Measurements from ENCODE around the gene FAM53C.
"Not testable (repeated sequence)": the region's sequence is repeated elsewhere in the genome, so short reads cannot be mapped to it uniquely, and the experiment has no call there.

FAM53C gene

GRCh38 chr5:138337685-138338410 is at the start of gene FAM53C:
Gene FAM53C, plus strand, starts transcription at chr5:138338266. Its CDS starts 3,070 bp downstream, at chr5:138341336.
- Histone ChIP-seq H3K4me1 (ENCODE audit: control insufficient read depth, insufficient read depth, low read length) (peaks cover 18% of the 10 kb centered on the region), H3K4me3 (ENCODE audit: low read length in 2 of 2) (peak within 1 kb of the TSS; percentile 94 to 97), H3K27ac (ENCODE audit: low read length) (peak within 1 kb of the TSS; percentile 99), H3K9me3 (ENCODE audit: control insufficient read depth in 2 of 2, low read length in 2 of 2) (no peaks in the 10 kb centered on the region), H3K36me3 (ENCODE audit: control insufficient read depth in 2 of 2, insufficient read depth in 2 of 2, low read length in 2 of 2) (peaks cover 5 to 8% of the 10 kb centered on the region in 2 donors), H3K27me3 (ENCODE audit: control insufficient read depth in 1 of 2, insufficient read depth in 2 of 2, low read length in 2 of 2) (no peaks in the 10 kb centered on the region), H3K9ac (ENCODE audit: low read length in 2 of 2) (peak within 1 kb of the TSS; percentile 95 to 98)

- Histone ChIP-seq H3K9me3 (ENCODE audit: control insufficient read depth in 2 of 2, low read length in 2 of 2) (no peaks in the 10 kb centered on the region), H3K4me3 (ENCODE audit: low read length in 2 of 2) (no peak overlapping the region), H3K4me1 (ENCODE audit: control insufficient read depth, insufficient read depth, low read length) (no peaks in the 10 kb centered on the region), H3K9ac (ENCODE audit: low read length in 2 of 2) (no peak overlapping the region), H3K36me3 (ENCODE audit: control insufficient read depth in 2 of 2, insufficient read depth in 2 of 2, low read length in 2 of 2) (no peaks in the 10 kb centered on the region), H3K27me3 (ENCODE audit: control insufficient read depth in 1 of 2, insufficient read depth in 2 of 2, low read length in 2 of 2) (no peaks in the 10 kb centered on the region), H3K27ac (ENCODE audit: low read length) (no peak overlapping the region)
These were observed 48.8 kb upstream of the FAM53C start for GRCh38 chr5:138289296-138289695.

DNA sequence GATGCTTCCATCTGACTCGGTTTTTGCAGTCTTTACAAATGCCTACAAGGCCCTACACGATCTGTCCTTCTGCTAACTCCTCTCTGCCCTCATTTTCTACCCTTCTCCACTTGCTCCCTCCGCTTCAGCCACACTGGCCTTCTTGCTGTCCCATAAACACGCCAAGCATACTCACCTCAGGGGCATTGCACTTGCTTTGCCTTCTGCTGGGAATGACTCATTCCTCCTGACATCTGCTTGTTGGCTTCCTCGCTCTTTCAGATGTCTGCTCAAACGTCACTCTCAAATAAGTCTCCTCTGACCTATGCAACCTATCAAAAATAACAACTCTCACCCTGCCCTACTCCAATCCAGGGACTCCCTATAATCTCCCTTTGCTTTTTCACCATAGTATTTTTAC is 34.7 kb upstream of the FAM53C start:
- no peaks in the 10 kb centered on the region for H3K4me1 ChIP-seq (ENCODE audit: control insufficient read depth, insufficient read depth, low read length)
- no peak overlapping the region for H3K27ac ChIP-seq (ENCODE audit: low read length)
- no peak overlapping the region for H3K9ac ChIP-seq (ENCODE audit: low read length in 2 of 2)
- no peaks in the 10 kb centered on the region for H3K9me3 ChIP-seq (ENCODE audit: control insufficient read depth in 2 of 2, low read length in 2 of 2)
- H3K36me3 ChIP-seq (ENCODE audit: control insufficient read depth in 2 of 2, insufficient read depth in 2 of 2, low read length in 2 of 2): no peaks in the 10 kb centered on the region
- H3K4me3 ChIP-seq (ENCODE audit: low read length in 2 of 2): no peak overlapping the region
- no peaks in the 10 kb centered on the region for H3K27me3 ChIP-seq (ENCODE audit: control insufficient read depth in 1 of 2, insufficient read depth in 2 of 2, low read length in 2 of 2)

- H3K4me1 ChIP-seq (ENCODE audit: control insufficient read depth, insufficient read depth, low read length): no peaks in the 10 kb centered on the region
- H3K27me3 ChIP-seq (ENCODE audit: control insufficient read depth in 1 of 2, insufficient read depth in 2 of 2, low read length in 2 of 2): no peaks in the 10 kb centered on the region
- no peaks in the 10 kb centered on the region for H3K36me3 ChIP-seq (ENCODE audit: control insufficient read depth in 2 of 2, insufficient read depth in 2 of 2, low read length in 2 of 2)
- H3K27ac ChIP-seq (ENCODE audit: low read length): no peak overlapping the region
- H3K4me3 ChIP-seq (ENCODE audit: low read length in 2 of 2): no peak overlapping the region
- H3K9ac ChIP-seq (ENCODE audit: low read length in 2 of 2): no peak overlapping the region
- no peaks in the 10 kb centered on the region for H3K9me3 ChIP-seq (ENCODE audit: control insufficient read depth in 2 of 2, low read length in 2 of 2)
These were observed 32.3 kb upstream of the FAM53C start for GRCh38 chr5:138305797-138306196.

DNA sequence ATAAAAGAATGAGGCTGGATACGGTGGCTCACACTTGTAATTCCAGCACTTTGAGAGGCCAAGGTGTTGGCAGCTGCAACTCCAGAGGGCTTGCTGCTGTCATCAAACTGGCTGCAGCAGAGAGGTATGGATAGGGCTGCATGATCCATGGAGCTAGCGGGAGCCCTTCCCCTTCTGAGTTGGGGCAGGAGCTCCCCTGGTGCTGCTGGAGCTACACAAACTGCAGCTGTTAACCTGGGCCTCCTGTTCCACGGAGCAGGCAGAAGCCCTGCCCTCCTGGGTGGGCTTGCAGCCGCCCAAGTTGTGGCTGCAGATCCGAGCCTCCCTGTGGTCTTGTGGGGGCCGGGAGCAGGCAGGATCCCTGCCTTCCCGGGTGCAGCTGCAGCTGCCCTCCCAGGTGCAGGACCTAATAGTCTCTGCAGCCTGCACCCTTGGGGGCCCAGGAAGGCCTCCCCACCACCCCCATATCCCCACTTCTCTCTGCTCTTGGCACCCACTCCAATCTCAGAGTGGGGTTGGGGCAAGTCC is 22.3 kb upstream of the FAM53C start:
- Histone ChIP-seq H3K36me3 (ENCODE audit: control insufficient read depth in 2 of 2, insufficient read depth in 2 of 2, low read length in 2 of 2) (no peaks in the 10 kb centered on the region), H3K9me3 (ENCODE audit: control insufficient read depth in 2 of 2, low read length in 2 of 2) (no peaks in the 10 kb centered on the region), H3K4me1 (ENCODE audit: control insufficient read depth, insufficient read depth, low read length) (no peaks in the 10 kb centered on the region), H3K27me3 (ENCODE audit: control insufficient read depth in 1 of 2, insufficient read depth in 2 of 2, low read length in 2 of 2) (no peaks in the 10 kb centered on the region), H3K4me3 (ENCODE audit: low read length in 2 of 2) (no peak overlapping the region), H3K9ac (ENCODE audit: low read length in 2 of 2) (no peak overlapping the region), H3K27ac (ENCODE audit: low read length) (no peak overlapping the region)

DNA sequence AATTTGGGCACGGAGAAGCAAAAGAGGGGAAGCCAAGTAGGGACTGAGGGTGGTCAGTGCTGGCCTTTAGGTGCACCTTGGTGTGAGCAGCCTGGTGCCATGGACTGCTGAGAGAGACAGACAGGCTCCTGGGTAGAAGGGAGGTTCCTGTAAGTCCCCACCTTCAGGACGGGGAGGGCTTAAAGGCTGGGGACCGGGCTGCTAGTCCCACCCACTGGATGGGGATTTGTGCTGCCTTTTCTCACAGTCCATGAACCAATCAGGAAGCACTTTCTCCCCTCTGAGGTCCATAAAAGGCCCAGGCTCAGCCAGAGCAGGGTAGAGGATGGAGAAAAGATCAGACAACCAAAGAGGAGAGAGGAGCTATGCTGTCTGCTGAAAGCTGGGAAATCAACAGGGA is 21.7 kb upstream of the FAM53C start:
- Histone ChIP-seq H3K27ac (ENCODE audit: low read length) (no peak overlapping the region), H3K27me3 (ENCODE audit: control insufficient read depth in 1 of 2, insufficient read depth in 2 of 2, low read length in 2 of 2) (no peaks in the 10 kb centered on the region), H3K9me3 (ENCODE audit: control insufficient read depth in 2 of 2, low read length in 2 of 2) (no peaks in the 10 kb centered on the region), H3K9ac (ENCODE audit: low read length in 2 of 2) (no peak overlapping the region), H3K4me1 (ENCODE audit: control insufficient read depth, insufficient read depth, low read length) (no peaks in the 10 kb centered on the region), H3K4me3 (ENCODE audit: low read length in 2 of 2) (no peak overlapping the region), H3K36me3 (ENCODE audit: control insufficient read depth in 2 of 2, insufficient read depth in 2 of 2, low read length in 2 of 2) (no peaks in the 10 kb centered on the region)

DNA sequence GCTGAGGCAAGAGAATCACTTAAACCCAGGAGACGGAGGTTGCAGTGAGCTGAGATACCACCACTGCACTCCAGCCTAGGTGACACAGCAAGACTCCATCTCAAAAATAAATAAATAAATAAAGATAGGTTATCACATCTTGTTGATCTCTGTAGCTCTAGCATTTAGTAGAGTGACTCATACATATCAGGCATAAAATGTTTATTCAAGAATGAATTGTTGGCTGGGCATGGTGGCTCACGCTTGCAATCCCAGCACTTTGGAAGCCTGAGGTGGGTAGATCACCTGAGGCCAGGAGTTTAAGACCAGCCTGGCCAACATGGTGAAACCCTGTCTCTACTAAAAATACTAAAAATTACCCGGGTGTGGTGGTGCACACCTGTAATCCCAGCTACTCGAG is 19.9 kb upstream of the FAM53C start:
- H3K4me1 ChIP-seq (ENCODE audit: control insufficient read depth, insufficient read depth, low read length); H3K9ac ChIP-seq (ENCODE audit: low read length in 2 of 2); H3K4me3 ChIP-seq (ENCODE audit: low read length in 2 of 2); H3K36me3 ChIP-seq (ENCODE audit: control insufficient read depth in 2 of 2, insufficient read depth in 2 of 2, low read length in 2 of 2); H3K27me3 ChIP-seq (ENCODE audit: control insufficient read depth in 1 of 2, insufficient read depth in 2 of 2, low read length in 2 of 2); H3K27ac ChIP-seq (ENCODE audit: low read length); H3K9me3 ChIP-seq (ENCODE audit: control insufficient read depth in 2 of 2, low read length in 2 of 2): not testable (repeated sequence)

DNA sequence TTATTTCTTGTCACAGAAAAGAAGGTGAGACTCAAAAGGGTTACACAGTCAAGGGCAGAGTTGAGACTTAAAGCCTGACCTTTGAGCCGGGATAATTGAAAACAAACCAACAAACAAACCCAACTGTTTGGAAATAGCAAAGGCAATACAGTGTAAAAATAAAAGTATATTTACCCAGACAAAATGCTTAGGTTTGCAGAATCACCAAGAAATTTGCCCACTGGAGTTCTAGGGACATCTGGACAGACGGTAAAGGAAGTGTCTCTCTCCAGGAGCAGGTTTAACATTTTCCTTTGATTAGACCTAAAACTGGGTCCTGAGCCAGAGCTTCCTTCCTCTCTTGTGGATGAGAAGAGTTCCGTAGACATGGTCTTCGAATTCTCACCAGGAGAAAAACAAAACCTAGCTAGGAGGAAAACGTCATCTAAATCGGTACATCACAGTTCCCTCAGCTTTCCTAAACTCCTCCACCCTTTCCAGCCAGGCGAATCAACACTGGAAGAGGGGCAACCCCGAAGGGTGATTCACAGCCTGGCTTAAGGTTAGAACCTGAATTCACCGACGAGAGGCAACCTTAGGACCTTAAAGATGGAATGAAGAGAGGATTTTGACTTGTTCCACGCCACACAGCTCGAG is 7.1 kb upstream of the FAM53C start:
- Histone ChIP-seq H3K9ac (ENCODE audit: low read length in 2 of 2) (no peak overlapping the region), H3K4me3 (ENCODE audit: low read length in 2 of 2) (peak overlapping the region; percentile 53 to 81), H3K27ac (ENCODE audit: low read length) (no peak overlapping the region)

GRCh38 chr5:138331449-138332368 is 6.4 kb upstream of the FAM53C start, which contains the start of gene CDC25C:
Gene CDC25C, minus strand, starts transcription at chr5:138331804. Its CDS starts 624 bp downstream, at chr5:138331180.
- peak within 1 kb of the TSS; percentile 29 to 32 for H3K9ac ChIP-seq (ENCODE audit: low read length in 2 of 2)
- no peaks in the 10 kb centered on the region for H3K27me3 ChIP-seq (ENCODE audit: control insufficient read depth in 1 of 2, insufficient read depth in 2 of 2, low read length in 2 of 2)
- H3K27ac ChIP-seq (ENCODE audit: low read length): no peak within 1 kb of the TSS
- H3K4me3 ChIP-seq (ENCODE audit: low read length in 2 of 2): peak within 1 kb of the TSS; percentile 58 to 81
- no peaks in the 10 kb centered on the region for H3K36me3 ChIP-seq (ENCODE audit: control insufficient read depth in 2 of 2, insufficient read depth in 2 of 2, low read length in 2 of 2)
- H3K4me1 ChIP-seq (ENCODE audit: control insufficient read depth, insufficient read depth, low read length): peaks cover 14% of the 10 kb centered on the region
- H3K9me3 ChIP-seq (ENCODE audit: control insufficient read depth in 2 of 2, low read length in 2 of 2): no peaks in the 10 kb centered on the region

More for the DNA sequence above, 7.1 kb upstream of the FAM53C start:
- H3K4me1 ChIP-seq (ENCODE audit: control insufficient read depth, insufficient read depth, low read length): peaks cover 14% of the 10 kb centered on the region
- H3K27me3 ChIP-seq (ENCODE audit: control insufficient read depth in 1 of 2, insufficient read depth in 2 of 2, low read length in 2 of 2): no peaks in the 10 kb centered on the region
- H3K36me3 ChIP-seq (ENCODE audit: control insufficient read depth in 2 of 2, insufficient read depth in 2 of 2, low read length in 2 of 2): no peaks in the 10 kb centered on the region
- H3K9me3 ChIP-seq (ENCODE audit: control insufficient read depth in 2 of 2, low read length in 2 of 2): no peaks in the 10 kb centered on the region

- no peaks in the 10 kb centered on the region for H3K36me3 ChIP-seq (ENCODE audit: control insufficient read depth in 2 of 2, insufficient read depth in 2 of 2, low read length in 2 of 2)
- H3K9me3 ChIP-seq (ENCODE audit: control insufficient read depth in 2 of 2, low read length in 2 of 2): no peaks in the 10 kb centered on the region
- H3K9ac ChIP-seq (ENCODE audit: low read length in 2 of 2): no peak overlapping the region
- no peaks in the 10 kb centered on the region for H3K27me3 ChIP-seq (ENCODE audit: control insufficient read depth in 1 of 2, insufficient read depth in 2 of 2, low read length in 2 of 2)
- H3K4me1 ChIP-seq (ENCODE audit: control insufficient read depth, insufficient read depth, low read length): peaks cover 31% of the 10 kb centered on the region
- H3K4me3 ChIP-seq (ENCODE audit: low read length in 2 of 2): no peak overlapping the region
- no peak overlapping the region for H3K27ac ChIP-seq (ENCODE audit: low read length)
These were observed 3.1 kb upstream of the FAM53C start for GRCh38 chr5:138334867-138335447.

All from stomach smooth muscle (tissue), 2 donors.